ENCODE data around the gene STMN3.

- TF ChIP-seq, protein P1, sequence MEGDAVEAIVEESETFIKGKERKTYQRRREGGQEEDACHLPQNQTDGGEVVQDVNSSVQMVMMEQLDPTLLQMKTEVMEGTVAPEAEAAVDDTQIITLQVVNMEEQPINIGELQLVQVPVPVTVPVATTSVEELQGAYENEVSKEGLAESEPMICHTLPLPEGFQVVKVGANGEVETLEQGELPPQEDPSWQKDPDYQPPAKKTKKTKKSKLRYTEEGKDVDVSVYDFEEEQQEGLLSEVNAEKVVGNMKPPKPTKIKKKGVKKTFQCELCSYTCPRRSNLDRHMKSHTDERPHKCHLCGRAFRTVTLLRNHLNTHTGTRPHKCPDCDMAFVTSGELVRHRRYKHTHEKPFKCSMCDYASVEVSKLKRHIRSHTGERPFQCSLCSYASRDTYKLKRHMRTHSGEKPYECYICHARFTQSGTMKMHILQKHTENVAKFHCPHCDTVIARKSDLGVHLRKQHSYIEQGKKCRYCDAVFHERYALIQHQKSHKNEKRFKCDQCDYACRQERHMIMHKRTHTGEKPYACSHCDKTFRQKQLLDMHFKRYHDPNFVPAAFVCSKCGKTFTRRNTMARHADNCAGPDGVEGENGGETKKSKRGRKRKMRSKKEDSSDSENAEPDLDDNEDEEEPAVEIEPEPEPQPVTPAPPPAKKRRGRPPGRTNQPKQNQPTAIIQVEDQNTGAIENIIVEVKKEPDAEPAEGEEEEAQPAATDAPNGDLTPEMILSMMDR (conservative IDR thresholded peaks at IDR 0.05) = no peak
- no peak for TF ChIP-seq ZFX (IDR thresholded peaks at IDR 0.05)
These were observed 32.2 kb downstream of the STMN3 start for GRCh38 chr20:63620991-63621390.
